Naive thymus-derived CD4-positive, alpha-beta T cell (primary cell): Measurements from ENCODE around the gene OSBPL1A. TPM values are rescaled to one million over a fixed set of nuclear protein-coding genes. Genes with fewer than 3 reads are reported as not detected.

Experiments used
- ATAC-seq: fragments of 150-1000 bp; cut with Tn5 transposase; 2 replicates; pipeline ENCODE4 v1.10.0; 2021; ENCODE audit warnings: mild to moderate bottlenecking, moderate library complexity
- CTCF ChIA-PET: fragments of 350-600 bp; sonication (Branson Sonifier 250); formaldehyde crosslinking; loops from one replicate; lab custom pipeline; 2021; ENCODE audit warnings: antibody characterized with exemption; lab: Charles Lee
- POLR2A ChIA-PET: fragments of 350-600 bp; sonication (Branson Sonifier 250); formaldehyde crosslinking; loops from one replicate; lab custom pipeline; 2021; ENCODE audit warnings: antibody characterized with exemption, inconsistent platforms; lab: Charles Lee
- DNase-seq, 9 donors: peaks; one replicate each; pipeline versions ENCODE4 v3.0.0 to v3.0.0-alpha.2; 2020 to 2022; ENCODE audit warnings: mixed read lengths in 1 of 9
- H3K27ac ChIP-seq: one replicate; pipeline ENCODE4 v1.7.0; 2013; ENCODE audit warnings: mild to moderate bottlenecking, low read depth, low read length, moderate library complexity
- H3K27me3 ChIP-seq, 2 donors: one replicate each; pipeline ENCODE4 v1.7.0; 2013; ENCODE audit warnings: low read length in 2 of 2, mild to moderate bottlenecking in 2 of 2, moderate library complexity in 2 of 2; ENCODE audit not compliant: control insufficient read depth in 2 of 2, insufficient read depth in 2 of 2
- H3K36me3 ChIP-seq, 3 experiments: 1 replicate in 2 of 3; 2 replicates in 1 of 3; pipeline ENCODE4 v1.7.0; 2013; ENCODE audit warnings: low read length in 3 of 3, mild to moderate bottlenecking in 3 of 3, moderate library complexity in 1 of 3; ENCODE audit not compliant: insufficient read depth in 3 of 3, control insufficient read depth in 2 of 3
- H3K4me1 ChIP-seq, 2 donors: one replicate each; pipeline ENCODE4 v1.7.0; 2013; ENCODE audit warnings: low read length in 2 of 2, mild to moderate bottlenecking in 2 of 2, moderate library complexity in 1 of 2; ENCODE audit not compliant: control insufficient read depth in 2 of 2, insufficient read depth in 2 of 2
- H3K4me3 ChIP-seq: 2 replicates; pipeline ENCODE4 v1.7.0; 2013; ENCODE audit warnings: mild to moderate bottlenecking, low read length
- H3K9me3 ChIP-seq, 3 experiments: 1 replicate in 2 of 3; 2 replicates in 1 of 3; pipeline ENCODE4 v1.7.0; 2013; ENCODE audit warnings: low read length in 3 of 3; ENCODE audit not compliant: control insufficient read depth in 2 of 3
- H3K27ac Mint-ChIP-seq, 9 donors: one replicate each; pipeline ENCODE4 v1.8.0; 2020 to 2022; ENCODE audit warnings: mixed read lengths in 9 of 9, mild to moderate bottlenecking in 8 of 9, moderate library complexity in 5 of 9, inconsistent platforms in 2 of 9
- H3K27me3 Mint-ChIP-seq, 5 donors: one replicate each; pipeline ENCODE4 v1.8.0; 2021 to 2022; ENCODE audit warnings: mixed read lengths in 5 of 5, mild to moderate bottlenecking in 1 of 5
- H3K36me3 Mint-ChIP-seq, 5 donors: one replicate each; pipeline ENCODE4 v1.8.0; 2020 to 2022; ENCODE audit warnings: mixed read lengths in 5 of 5, mild to moderate bottlenecking in 3 of 5, inconsistent platforms in 1 of 5
- H3K4me1 Mint-ChIP-seq, 7 donors: one replicate each; pipeline ENCODE4 v1.8.0; 2020 to 2022; ENCODE audit warnings: mixed read lengths in 7 of 7, mild to moderate bottlenecking in 3 of 7, inconsistent platforms in 1 of 7
- H3K4me3 Mint-ChIP-seq, 10 donors: one replicate each; pipeline ENCODE4 v1.8.0; 2020 to 2022; ENCODE audit warnings: mild to moderate bottlenecking in 10 of 10, mixed read lengths in 10 of 10, moderate library complexity in 6 of 10, inconsistent platforms in 2 of 10
- H3K9me3 Mint-ChIP-seq, 11 donors: one replicate each; pipeline ENCODE4 v1.8.0; 2020 to 2022; ENCODE audit warnings: mixed read lengths in 11 of 11, mild to moderate bottlenecking in 4 of 11, inconsistent platforms in 1 of 11, moderate library complexity in 1 of 11
- intact Hi-C, 2 donors: fragments of 100-400 bp; cut with micrococcal nuclease; formaldehyde crosslinking; loops; one replicate each; pipeline ENCODE4 v1.15.1; 2023
- polyA plus RNA-seq, 2 donors: library from polyadenylated mRNA; unstranded; fragments of 300-500 nt; fragmentation: Illumina TruSeq; gene quantifications; one replicate each; pipeline ENCODE4 v1.2.3, GENCODE V29; 2021
- total RNA-seq, 6 experiments: library from RNA in 5 of 6; stranded (reverse) in 5 of 6; gene quantifications; 1 replicate in 5 of 6; 2 replicates in 1 of 6; pipeline ENCODE4 v1.2.3 and lab custom pipeline; 2021 to 2026

OSBPL1A gene
- total and polyA plus RNA-seq, 7 experiments from 2014 or later: 1.8 to 7.7 (median 3.9) TPM

DNA sequence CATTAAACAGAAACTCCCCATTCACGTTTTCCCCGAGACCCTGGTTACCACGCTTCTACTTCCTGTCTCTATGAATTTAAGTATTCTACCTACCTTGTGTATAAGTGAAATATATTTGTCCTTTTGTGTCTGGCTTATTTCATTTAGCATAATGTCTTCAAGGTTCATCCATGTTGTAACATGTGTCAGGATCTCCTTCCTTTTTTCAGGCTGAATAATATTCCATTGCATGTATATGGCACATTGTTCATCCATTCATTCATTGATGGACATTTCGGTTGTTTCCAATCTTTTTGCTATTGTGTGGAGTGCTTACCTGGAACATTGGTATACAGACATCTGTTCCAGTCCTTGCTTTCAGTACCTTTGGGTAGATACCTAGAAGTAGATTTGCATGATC lies 276.9 kb downstream of the OSBPL1A start:
- peaks cover 6 to 45% (median 20%) of the 10 kb centered on the region in 5 donors for H3K36me3 Mint-ChIP-seq
- H3K4me1 ChIP-seq: peaks cover 0 to 6% of the 10 kb centered on the region in 2 donors
- ATAC-seq (no peak), DNase-seq (no peak)
- H3K9me3 Mint-ChIP-seq: no peaks in the 10 kb centered on the region
- H3K27ac ChIP-seq: no peak overlapping the region
- peaks cover 0 to 24% (median 8%) of the 10 kb centered on the region in 7 donors for H3K4me1 Mint-ChIP-seq
- intact Hi-C loops: no loop called here
- H3K4me3 ChIP-seq: no peak overlapping the region
- ChIA-PET POLR2A (no interaction called here), CTCF (interaction anchor here (1.2 to 2.0 kb wide), 3 partner anchors 202 to 417 kb away, joined by 3 to 13 read pairs (median 6); no protein-coding TSS in a partner anchor)
- H3K9me3 ChIP-seq: no peaks in the 10 kb centered on the region
- H3K36me3 ChIP-seq: peaks cover 19 to 76% (median 26%) of the 10 kb centered on the region in 3 experiments
- no peaks in the 10 kb centered on the region for H3K27me3 ChIP-seq
- H3K4me3 Mint-ChIP-seq: no peak overlapping the region
- no peak overlapping the region for H3K27ac Mint-ChIP-seq
- H3K27me3 Mint-ChIP-seq: no peaks in the 10 kb centered on the region

DNA sequence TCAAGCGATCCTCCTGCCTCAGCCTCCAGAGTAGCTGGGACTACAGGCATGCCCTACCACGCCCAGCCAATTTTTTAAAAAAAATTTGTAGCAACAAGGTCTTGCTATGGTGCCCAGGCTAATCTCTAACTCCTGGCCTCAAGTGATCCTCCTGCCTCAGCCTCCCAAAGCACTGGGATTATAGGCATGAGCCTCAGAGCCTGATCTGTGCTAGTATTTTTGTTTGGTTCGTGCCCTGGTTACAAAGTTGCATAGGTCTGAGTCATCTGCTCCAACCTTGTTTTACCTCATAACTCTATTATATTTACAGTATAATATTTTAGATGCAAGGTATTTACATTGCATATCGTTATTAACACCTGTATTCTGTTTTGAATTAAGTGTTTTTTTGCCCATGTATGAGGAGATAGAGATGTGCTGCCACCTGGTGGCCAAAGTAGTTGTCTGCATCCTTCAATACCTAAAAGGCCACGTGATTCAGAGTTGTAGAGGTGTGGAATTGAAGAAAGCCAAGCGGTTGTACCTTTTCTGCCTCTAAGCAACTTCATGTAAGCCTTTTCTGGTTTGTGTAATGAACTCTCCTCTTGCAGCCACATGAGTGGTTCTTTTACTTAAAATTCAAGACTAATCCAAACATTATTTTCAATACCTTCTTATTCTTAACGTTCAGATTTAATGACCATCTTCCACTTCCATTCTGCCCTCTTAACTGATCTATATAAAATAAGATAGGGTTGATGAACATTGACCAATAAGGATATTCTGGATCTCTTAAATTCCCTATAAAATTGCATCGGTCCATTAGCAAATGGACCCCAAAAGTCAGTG lies 278.7 kb downstream of the OSBPL1A start:
- Histone ChIP-seq H3K36me3 (peaks cover 15 to 82% (median 24%) of the 10 kb centered on the region in 3 experiments), H3K4me3 (no peak overlapping the region), H3K27ac (no peak overlapping the region), H3K27me3 (no peaks in the 10 kb centered on the region), H3K9me3 (no peaks in the 10 kb centered on the region), H3K4me1 (peaks cover 0 to 6% of the 10 kb centered on the region in 2 donors)
- ChIA-PET POLR2A (interaction anchor here (0.6 kb wide), 1 partner anchor 18 kb away, joined by 3 read pairs; no protein-coding TSS in a partner anchor), CTCF (interaction anchor here (0.7 to 2.0 kb wide), 6 partner anchors 10 to 520 kb away, joined by 3 to 13 read pairs (median 4); no protein-coding TSS in a partner anchor)
- H3K36me3 Mint-ChIP-seq: peaks cover 8 to 45% (median 21%) of the 10 kb centered on the region in 5 donors
- H3K27ac Mint-ChIP-seq: peak overlapping the region in 7 of 9 donors; percentile 2 to 82 (median 61)
- intact Hi-C loops: loop anchor here (1.0 to 5.0 kb wide), 14 partner anchors 42 to 622 kb away; partner anchors contain the start of gene RMC1 (in 1 of the 2)
- no peaks in the 10 kb centered on the region for H3K27me3 Mint-ChIP-seq
- DNase-seq: peak; percentile 49 to 82 (median 74)
- peaks cover 0 to 2% (median 0%) of the 10 kb centered on the region in 11 donors for H3K9me3 Mint-ChIP-seq
- peaks cover 1 to 41% (median 22%) of the 10 kb centered on the region in 7 donors for H3K4me1 Mint-ChIP-seq
- H3K4me3 Mint-ChIP-seq: no peak overlapping the region
- peak; percentile 98 for ATAC-seq

DNA sequence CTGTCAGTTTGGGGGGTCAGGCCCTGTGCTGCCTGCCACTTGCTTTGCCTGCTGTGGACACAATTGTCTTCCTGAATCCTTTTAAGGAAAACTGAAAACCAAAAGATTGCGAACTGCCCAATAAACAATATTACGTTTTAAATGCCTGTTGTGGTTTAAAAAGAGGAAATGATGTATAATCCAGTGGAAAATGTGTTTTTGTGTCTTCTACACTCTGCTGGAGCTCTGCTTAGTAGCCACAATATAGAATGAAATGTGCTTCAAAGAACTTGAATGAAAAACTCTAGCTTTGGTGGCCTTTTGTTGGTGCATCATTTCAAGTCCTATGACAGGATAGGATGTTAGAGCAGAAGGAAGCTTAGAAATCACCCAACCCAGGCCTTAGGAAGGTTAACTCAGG lies 282.0 kb downstream of the OSBPL1A start:
- Mint-ChIP-seq H3K36me3 (peaks cover 6 to 31% (median 16%) of the 10 kb centered on the region in 5 donors), H3K4me3 (peak overlapping the region in 2 of 10 donors; percentile 23 to 28), H3K4me1 (peaks cover 5 to 53% (median 41%) of the 10 kb centered on the region in 7 donors), H3K27ac (peak overlapping the region; percentile 1 to 93 (median 82)), H3K9me3 (peaks cover 0 to 3% (median 0%) of the 10 kb centered on the region in 11 donors), H3K27me3 (no peaks in the 10 kb centered on the region)
- intact Hi-C loops: loop anchor here (5.0 kb wide), 4 partner anchors 38 to 618 kb away; partner anchors contain the start of gene RMC1 (in 1 of the 2)
- ChIA-PET CTCF (interaction anchor here (0.6 to 1.0 kb wide), 3 partner anchors 10 to 229 kb away, joined by 3 read pairs; no protein-coding TSS in a partner anchor), POLR2A (no interaction called here)
- peaks cover 10 to 75% (median 24%) of the 10 kb centered on the region in 3 experiments for H3K36me3 ChIP-seq
- no peaks in the 10 kb centered on the region for H3K27me3 ChIP-seq
- peaks cover 0 to 6% of the 10 kb centered on the region in 2 donors for H3K4me1 ChIP-seq
- DNase-seq: peak in 3 of 9 donors; percentile 9 to 33 (median 23)
- no peak overlapping the region for H3K4me3 ChIP-seq
- ATAC-seq: no peak
- no peaks in the 10 kb centered on the region for H3K9me3 ChIP-seq
- peak overlapping the region; percentile 29 for H3K27ac ChIP-seq

DNA sequence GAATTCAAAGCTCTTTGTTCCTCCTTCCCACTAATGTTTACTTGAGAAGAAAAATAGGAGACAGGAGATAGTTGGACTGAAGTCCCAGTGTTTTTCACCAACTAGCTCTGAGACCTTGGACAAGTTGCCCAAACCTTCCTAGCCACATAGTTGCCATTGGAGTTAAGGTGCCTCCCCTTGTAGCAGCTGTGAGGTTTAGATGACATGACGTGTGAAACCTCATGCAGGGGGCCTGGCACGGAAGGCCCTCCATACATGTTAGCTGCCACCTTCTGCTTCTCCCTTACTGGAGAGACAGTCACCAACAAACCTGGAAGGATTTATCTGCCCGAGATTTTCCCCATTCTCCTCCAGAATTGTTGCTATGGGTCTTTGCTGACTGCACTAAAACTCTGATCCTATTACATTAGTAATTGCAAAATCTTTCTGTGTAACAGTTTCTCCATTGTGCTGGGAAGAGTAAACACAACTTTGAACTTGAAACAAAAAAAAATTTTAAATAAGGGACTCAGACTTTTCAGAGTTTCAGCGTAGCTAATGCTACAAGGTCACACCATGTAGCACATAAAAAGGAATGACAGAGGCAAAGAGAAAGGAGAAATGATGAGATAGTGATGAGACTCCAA lies 282.6 kb downstream of the OSBPL1A start:
- DNase-seq: no peak
- Mint-ChIP-seq H3K27me3 (no peaks in the 10 kb centered on the region), H3K4me1 (peaks cover 5 to 55% (median 41%) of the 10 kb centered on the region in 7 donors), H3K36me3 (peaks cover 5 to 28% (median 13%) of the 10 kb centered on the region in 5 donors), H3K4me3 (no peak overlapping the region), H3K27ac (peak overlapping the region; percentile 1 to 93 (median 82)), H3K9me3 (peaks cover 0 to 3% (median 0%) of the 10 kb centered on the region in 11 donors)
- peaks cover 7 to 69% (median 24%) of the 10 kb centered on the region in 3 experiments for H3K36me3 ChIP-seq
- peak overlapping the region; percentile 29 for H3K27ac ChIP-seq
- ATAC-seq: no peak
- H3K9me3 ChIP-seq: no peaks in the 10 kb centered on the region
- H3K27me3 ChIP-seq: no peaks in the 10 kb centered on the region
- ChIA-PET POLR2A (interaction anchor here (0.6 kb wide), 1 partner anchor 1040 kb away, joined by 3 read pairs; no protein-coding TSS in a partner anchor), CTCF (interaction anchor here (0.6 to 1.0 kb wide), 3 partner anchors 10 to 228 kb away, joined by 3 read pairs; no protein-coding TSS in a partner anchor)
- H3K4me1 ChIP-seq: peaks cover 0 to 6% of the 10 kb centered on the region in 2 donors
- no peak overlapping the region for H3K4me3 ChIP-seq
- intact Hi-C loops: loop anchor here (5.0 kb wide), 4 partner anchors 38 to 618 kb away; partner anchors contain the start of gene RMC1 (in 1 of the 2)

DNA sequence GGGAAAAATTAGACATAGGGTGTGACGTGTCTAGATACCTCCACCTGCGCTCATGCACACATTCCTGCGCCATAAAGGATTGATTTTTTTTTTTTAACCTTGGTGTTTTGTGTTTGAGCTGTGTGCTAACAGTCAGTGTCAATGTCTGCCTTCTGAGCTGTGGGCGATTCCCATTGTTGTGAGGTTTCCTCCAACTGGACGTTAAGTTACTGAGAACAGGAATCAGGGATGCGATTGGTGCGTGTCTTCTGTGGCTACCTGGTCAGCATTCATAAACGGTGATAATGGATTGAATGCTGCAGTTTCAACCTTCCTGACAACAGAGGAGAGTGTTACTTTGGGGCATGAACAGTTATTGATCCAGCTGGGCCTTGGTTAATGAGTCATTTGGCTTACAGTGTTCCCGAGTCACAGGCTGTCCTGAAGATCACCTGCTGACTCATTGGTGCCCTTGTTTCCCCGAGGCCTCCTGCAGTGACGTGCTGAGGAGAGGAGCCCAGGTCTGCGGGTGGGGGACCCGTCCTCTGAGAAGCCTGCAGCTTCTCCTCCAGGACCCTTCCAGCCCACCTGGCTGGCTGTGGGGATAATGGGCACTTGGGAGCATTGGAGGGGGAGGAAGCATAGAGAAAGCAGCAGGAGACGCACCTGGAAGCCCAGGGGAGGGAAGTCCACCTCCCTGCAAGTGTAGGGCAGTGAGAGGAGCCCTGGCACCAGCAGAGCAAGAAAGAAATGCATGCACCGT lies 284.6 kb downstream of the OSBPL1A start:
- no peaks in the 10 kb centered on the region for H3K4me1 ChIP-seq
- H3K27me3 ChIP-seq: no peaks in the 10 kb centered on the region
- ChIA-PET CTCF (interaction anchor here (0.7 to 1.0 kb wide), 2 partner anchors 289 to 596 kb away, joined by 3 read pairs; no protein-coding TSS in a partner anchor), POLR2A (interaction anchor here (0.7 kb wide), 1 partner anchor 255 kb away, joined by 7 read pairs; no protein-coding TSS in a partner anchor)
- no peaks in the 10 kb centered on the region for H3K9me3 ChIP-seq
- ATAC-seq (no peak), DNase-seq (no peak)
- Mint-ChIP-seq H3K27ac (peak overlapping the region in 8 of 9 donors; percentile 16 to 82 (median 72)), H3K4me3 (no peak overlapping the region), H3K36me3 (peaks cover 5 to 22% (median 11%) of the 10 kb centered on the region in 5 donors), H3K4me1 (peaks cover 5 to 50% (median 40%) of the 10 kb centered on the region in 7 donors), H3K27me3 (no peaks in the 10 kb centered on the region), H3K9me3 (peaks cover 0 to 3% (median 0%) of the 10 kb centered on the region in 11 donors)
- peaks cover 0 to 54% (median 8%) of the 10 kb centered on the region in 3 experiments for H3K36me3 ChIP-seq
- H3K27ac ChIP-seq: no peak overlapping the region
- intact Hi-C loops: no loop called here
- no peak overlapping the region for H3K4me3 ChIP-seq
